COLO829 (cell line): ENCODE measurements around the gene OR13D1.
"Not testable (repeated sequence)": the region's sequence is repeated elsewhere in the genome, so short reads cannot be mapped to it uniquely, and the experiment has no call there.

Experiments
- DNase-seq: peaks from one replicate; pipeline ENCODE4 v3.0.0; 2012; ENCODE audit warnings: low spot score

Gene OR13D1, protein sequence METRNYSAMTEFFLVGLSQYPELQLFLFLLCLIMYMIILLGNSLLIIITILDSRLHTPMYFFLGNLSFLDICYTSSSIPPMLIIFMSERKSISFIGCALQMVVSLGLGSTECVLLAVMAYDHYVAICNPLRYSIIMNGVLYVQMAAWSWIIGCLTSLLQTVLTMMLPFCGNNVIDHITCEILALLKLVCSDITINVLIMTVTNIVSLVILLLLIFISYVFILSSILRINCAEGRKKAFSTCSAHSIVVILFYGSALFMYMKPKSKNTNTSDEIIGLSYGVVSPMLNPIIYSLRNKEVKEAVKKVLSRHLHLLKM

DNA sequence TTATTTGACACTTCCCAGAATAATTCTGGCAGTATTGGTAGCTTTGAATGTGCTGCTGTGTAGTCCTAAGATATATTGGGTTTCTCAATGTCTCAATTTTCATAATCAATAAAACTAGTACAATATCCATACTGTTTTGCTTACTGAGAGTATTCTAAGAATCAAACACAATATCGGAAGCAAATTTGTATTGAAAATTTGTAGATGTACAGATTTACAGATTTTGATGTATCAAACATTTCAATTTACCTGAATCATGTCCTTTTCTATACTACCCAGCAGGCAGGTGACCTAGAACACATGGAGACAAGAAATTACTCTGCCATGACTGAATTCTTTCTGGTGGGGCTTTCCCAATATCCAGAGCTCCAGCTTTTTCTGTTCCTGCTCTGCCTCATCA lies at the start of gene OR13D1:
Gene OR13D1, plus strand, starts transcription at position 301 of the 400 bp plus-strand sequence. Its CDS starts 0 bp downstream, at position 301.
- DNase-seq = no peak

DNA sequence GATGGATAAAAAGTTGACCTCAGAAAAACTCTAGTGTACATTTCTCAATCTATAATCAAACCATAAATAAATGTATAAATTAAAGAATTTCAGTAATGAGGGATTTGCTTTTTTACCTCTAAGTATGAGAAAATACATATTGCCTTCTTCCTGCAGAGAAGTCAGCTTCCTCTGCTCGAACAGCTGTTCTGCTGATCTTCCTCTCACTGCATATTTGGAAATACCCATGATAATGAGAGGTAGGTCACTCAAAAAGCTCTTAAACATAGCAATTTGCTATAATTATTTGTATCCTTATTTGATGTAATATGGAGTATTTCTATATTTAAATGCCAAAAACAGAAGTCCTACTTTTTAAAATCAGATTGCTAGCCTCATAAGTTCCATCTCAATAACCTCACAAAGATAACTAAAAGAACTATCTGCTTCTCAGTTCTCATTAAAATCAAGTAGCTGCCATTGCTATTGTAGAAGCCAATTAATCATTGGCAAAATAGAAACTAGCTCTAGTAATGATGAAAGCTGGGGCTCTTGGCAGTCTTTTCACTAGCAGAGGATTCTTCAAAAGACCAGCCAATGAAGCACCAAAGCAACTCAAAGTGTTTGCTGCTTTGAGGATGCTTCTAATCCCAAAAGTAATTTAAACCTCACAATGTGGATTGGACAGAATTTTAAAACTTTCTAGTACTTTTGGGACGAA lies 35.7 kb upstream of the OR13D1 start:
- DNase-seq = no peak

DNA sequence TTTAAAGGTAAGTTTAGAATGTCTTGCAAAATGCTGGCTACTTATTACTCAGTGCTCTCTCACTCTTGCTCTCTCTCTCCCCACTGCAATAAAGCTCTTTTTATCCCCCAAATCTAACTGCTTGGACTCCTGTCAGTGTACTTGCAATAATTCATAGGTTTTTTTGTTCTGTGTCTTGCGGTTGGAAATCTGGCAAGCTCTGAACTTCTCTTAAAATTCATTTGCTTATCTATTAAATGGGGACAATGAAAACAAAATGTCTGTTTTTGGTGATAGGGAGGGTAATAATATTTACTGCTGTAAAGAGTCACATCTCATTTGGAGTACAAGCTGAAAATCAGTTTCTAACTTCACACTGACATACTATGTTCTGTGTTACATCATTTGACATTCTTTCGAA lies 18.7 kb upstream of the OR13D1 start:
- DNase-seq = no peak

DNA sequence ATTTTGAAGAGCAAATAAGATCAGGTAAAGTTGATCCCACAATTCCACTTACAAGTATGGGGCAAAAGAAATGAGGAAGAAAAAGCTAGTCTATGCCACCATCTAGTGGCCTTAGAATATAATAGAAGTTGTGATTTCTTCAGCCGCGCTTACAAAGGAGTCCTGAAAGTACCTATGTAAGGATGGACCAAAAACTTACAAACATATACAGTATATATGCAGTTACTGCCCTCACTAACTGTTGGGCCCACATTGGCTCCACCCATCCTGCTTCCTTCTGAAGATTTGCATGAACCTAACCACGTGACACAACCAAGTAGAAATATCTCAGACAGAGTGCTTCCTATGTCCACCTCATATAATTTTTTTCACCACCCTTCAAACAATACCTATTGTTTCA lies 11.7 kb upstream of the OR13D1 start:
- no peak for DNase-seq

DNA sequence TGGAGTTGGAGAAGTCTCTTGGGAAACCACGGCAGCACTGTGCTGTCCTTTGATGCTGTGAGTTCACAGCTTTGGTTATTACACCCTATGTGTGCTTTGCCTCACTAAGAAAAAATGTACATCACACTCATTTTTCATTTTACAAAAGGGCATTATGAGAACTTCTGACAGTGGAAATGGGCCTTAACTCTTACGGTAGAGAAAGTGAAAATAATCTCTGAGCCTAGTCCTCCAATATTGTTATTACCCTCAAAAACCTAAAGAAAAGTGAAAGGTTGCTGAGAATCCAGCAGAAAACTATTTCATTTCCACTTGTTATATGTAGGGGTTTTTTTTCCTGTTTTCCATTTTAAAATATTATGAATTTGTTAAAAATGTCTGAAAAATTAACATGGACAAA lies 8.2 kb upstream of the OR13D1 start:
- DNase-seq = no peak

DNA sequence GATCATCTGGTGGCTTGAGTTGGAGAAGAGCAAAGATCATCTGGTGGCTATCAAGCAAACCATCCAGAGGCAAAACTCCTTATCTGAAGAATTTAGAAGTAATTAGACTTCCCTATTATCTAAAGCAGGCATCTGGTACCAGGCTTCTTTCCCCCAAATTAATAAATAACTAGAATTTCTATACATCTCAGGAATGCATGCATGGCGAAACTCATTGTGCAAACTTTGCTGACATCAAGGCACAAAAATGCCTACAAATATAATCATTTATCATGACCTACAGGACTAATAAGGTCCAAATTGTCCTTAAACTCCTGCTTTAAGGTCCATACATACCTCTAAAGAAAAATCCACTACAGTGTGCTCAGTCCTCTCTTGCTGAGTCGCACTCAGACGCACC lies 6.0 kb downstream of the OR13D1 start:
- no peak for DNase-seq

DNA sequence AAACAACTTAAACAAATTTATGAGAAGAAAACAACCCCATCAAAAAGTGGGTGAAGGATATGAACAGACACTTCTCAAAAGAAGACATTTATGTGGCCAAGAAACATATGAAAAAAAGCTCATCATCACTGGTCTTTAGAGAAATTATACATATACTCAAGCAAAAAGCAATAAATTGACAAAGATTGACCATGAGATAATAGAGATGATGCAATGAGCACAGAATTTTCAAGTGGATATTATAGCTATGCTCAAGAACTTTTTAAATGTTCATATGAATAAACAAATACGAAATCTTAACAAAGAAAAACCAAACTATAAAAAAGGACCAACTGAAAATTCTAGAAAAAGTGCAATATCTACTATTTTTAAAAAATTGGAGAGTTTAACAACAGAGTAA lies 14.4 kb downstream of the OR13D1 start:
- not testable (repeated sequence) for DNase-seq

DNA sequence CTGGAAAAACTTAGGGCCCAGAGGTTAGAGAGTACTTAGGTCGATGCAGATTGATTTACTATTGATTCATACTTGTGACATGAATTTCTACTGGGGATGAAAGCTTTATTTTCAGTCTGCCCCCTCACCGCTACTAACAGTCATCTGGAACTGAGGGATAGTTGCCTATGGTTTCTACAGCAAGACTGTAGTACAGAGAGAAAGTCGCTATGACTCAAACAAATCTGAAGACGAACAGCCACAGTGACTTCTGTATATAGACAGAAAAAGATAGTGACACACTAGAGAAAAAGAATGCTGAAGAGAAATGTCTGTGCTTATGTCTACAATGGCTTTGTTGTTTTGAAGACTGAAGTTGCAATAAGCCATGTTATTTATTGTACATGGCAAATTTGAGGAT lies 17.3 kb downstream of the OR13D1 start:
- DNase-seq = no peak

DNA sequence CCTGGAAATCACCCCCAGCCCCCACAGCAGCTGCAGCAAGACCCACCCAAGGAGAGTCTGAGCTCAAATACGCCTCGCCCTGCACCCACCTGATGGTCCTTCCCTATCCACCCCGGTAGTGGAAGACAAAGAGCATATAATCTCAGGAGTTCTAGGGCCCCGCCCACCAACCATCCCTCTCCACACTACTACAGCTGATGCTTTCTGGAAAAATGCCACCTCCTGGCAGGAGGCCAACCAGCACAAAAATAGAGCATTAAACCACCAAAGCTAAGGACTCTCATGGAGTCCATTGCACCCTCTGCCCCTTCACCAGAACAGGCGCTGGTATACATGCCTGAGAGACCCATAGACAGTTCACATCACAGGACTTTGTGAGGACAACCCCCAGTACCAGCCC lies 30.7 kb downstream of the OR13D1 start:
- DNase-seq = no peak

DNA sequence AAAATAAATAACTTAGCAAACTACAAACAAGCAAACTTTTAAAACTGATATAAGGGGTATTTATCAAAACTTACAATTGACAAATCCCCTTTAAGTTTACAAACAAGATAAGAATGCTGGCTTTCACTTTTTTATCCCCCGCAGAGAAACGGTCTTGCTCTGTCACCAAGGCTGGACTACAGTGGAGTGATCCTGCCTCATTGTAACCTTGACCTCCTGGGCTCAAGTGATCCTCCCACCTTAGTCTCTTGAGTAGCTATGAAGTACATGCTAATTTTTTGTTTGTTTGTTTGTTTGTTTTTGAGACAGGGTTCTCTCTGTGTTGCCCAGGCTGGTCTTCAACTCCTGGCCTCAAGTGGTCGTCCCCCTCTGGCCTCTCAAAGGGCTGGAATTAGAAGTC lies 44.1 kb downstream of the OR13D1 start:
- no peak for DNase-seq

DNA sequence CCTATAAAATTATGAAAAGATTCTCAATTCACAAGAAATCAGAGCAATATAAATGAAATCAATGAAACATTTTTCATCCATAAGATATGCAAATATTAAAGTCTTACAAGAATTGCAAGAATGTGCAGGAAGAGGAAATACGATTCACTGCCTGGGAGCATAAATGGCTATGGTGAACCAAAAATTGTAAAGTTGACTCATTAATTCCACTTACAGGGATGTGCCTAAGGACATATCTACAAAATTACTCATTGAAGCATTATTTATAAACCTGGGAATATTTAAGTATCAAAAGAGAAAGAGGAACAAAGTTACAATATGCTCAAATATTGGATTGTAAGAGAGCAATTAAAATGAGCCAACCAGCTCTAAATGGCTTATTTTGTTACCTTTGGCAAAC lies 46.3 kb downstream of the OR13D1 start:
- DNase-seq = peak; percentile 18

DNA sequence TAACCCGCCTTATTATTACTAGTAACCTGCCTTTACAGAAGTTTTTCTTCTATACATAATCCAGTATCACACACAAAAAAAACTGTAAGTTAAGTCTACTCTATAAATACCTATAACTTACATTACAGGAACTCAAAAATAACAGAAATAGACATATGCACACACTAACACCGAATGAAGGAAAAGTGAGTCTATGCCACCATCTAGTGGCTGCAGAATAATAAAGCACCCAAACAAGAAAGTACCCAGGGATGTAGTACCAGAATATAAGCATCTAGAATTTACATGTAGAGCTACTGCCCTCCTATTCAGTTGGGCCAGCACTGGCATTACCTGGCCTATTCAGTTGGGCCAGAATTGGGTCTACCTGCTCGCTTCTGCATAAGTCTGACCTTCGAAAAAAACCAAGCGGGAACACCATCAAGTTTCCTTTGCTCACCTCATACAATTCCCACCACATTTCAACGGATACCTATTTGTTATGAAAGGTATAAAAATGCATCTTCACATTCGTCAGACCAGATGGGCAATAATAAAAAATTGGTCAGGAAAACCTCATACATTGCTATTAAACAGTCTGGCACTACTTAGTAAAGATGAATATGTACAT lies 49.2 kb downstream of the OR13D1 start:
- DNase-seq = peak; percentile 71
